Coronary artery (tissue), 2 donors: ENCODE measurements around the gene PRELID1.

Experiments
- DNase-seq: peaks from one replicate; pipeline ENCODE4 v3.0.0-alpha.2; 2017; ENCODE audit warnings: low spot score
- H3K27ac ChIP-seq, 2 donors: fragments of 200-600 bp; sonication (generic); one replicate each; pipeline ENCODE4 v1.5.1; 2016 to 2019
- H3K4me3 ChIP-seq: fragments of 200-600 bp; sonication (generic); 2 replicates; pipeline ENCODE4 v1.5.1; 2016; ENCODE audit warnings: mild to moderate bottlenecking, moderate library complexity
- CTCF ChIP-seq: fragments of 200-600 bp; sonication (generic); IDR thresholded peaks from one replicate; pipeline ENCODE4 v1.5.1; 2019; ENCODE audit warnings: antibody characterized with exemption

PRELID1 gene

DNA sequence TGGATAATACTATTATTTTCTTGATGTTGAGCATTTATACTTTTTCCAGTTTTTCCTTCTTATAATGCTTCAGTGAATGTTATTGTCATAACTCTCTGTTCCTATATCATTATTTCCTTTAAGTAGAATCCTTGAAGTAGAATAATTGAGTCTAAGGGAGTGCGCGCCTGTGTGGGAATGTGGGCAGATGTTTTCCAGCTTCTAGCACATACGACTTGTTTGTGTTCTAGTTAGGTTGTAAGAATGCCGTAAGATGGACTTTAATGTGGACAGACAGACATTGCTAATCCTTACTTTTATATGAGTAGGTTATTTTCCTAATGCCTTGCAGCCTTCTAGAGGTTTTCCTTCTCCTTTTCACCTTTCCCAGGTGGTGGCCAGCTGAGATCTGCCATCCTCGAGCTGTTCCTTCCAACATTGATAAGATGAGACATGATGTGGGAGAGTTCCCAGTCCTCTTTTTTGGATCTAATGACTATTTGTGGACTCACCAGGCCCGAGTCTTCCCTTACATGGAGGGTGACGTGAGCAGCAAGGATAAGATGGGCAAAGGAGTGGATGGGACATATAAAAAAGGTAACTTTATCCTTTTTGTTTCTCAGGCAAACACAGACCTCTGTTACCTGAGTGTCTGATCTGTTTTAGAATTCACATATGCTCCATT is 34.2 kb upstream of the PRELID1 start:
- DNase-seq = no peak
- Histone ChIP-seq H3K27ac (no peak overlapping the region), H3K4me3 (no peak overlapping the region)
- no peak for TF ChIP-seq CTCF

- DNase-seq = no peak
- Histone ChIP-seq H3K27ac (no peak overlapping the region), H3K4me3 (no peak overlapping the region)
- no peak for TF ChIP-seq CTCF
These were observed 33.6 kb upstream of the PRELID1 start for GRCh38 chr5:177269976-177270375.

- Histone ChIP-seq H3K4me3 (no peak overlapping the region), H3K27ac (no peak overlapping the region)
- no peak for TF ChIP-seq CTCF
- DNase-seq = no peak
These were observed 32.9 kb upstream of the PRELID1 start for GRCh38 chr5:177270653-177271052.

- no peak for DNase-seq
- H3K4me3 ChIP-seq = no peak overlapping the region
- no peak for TF ChIP-seq CTCF
- no peak overlapping the region for H3K27ac ChIP-seq
These were observed 32.5 kb upstream of the PRELID1 start for GRCh38 chr5:177271113-177271512.

- TF ChIP-seq CTCF = no peak
- Histone ChIP-seq H3K27ac (no peak overlapping the region), H3K4me3 (no peak overlapping the region)
- DNase-seq = no peak
These were observed 27.7 kb upstream of the PRELID1 start for GRCh38 chr5:177275883-177276282.

- no peak overlapping the region for H3K27ac ChIP-seq
- no peak for DNase-seq
- no peak for TF ChIP-seq CTCF
These were observed 26.7 kb upstream of the PRELID1 start for GRCh38 chr5:177276886-177277285.

DNA sequence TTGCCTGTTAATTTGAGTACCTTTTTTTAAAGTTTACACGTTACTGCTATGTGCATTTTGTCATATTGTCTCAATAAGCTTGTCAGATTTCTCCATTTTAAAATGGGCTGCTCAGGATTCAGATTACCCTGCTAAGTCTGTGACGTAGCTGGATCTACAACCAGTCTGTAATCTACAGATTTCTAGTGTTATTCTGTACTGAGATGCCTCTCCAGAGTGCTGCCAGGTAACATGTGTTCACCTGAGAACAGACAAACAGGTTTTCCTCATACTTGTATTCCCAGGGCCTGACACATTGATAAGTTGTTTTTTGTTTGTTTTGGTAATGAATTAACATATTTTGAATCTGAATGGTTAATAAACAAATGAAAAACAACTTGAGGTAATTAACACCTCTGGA is 15.4 kb upstream of the PRELID1 start:
- Histone ChIP-seq H3K4me3 (no peak overlapping the region), H3K27ac (no peak overlapping the region)
- TF ChIP-seq CTCF = no peak
- DNase-seq = no peak

More at GRCh38 chr5:177276886-177277285, 26.7 kb upstream of the PRELID1 start:
- H3K4me3 ChIP-seq = no peak overlapping the region
